ENCODE results near the gene GRIN3A.

DNA sequence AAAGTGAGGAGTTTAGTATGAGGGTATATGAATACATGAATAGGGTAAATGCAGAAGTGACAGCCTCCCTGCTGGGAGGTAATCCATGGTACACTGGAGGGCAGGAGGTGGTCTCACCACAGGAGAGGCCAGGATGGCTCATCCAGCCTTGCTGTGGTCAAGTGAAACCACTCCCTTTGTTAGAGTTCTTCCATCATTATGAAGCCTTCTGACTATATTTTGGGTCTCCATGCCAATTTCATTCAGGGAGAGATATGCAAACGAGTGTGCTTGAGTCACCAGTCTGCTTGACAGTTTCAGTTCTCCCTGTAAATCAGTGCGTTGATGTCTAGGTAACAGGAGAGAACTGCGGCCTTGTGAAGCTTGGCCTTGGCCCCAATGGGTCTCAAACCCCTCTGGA is 160.1 kb downstream of the GRIN3A start:
- TF ChIP-seq EP300 (IDR thresholded peaks at IDR 0.05; ENCODE audit: low read depth), result no peak
- no peak for TF ChIP-seq POLR2A (IDR thresholded peaks at IDR 0.05)

Data from transverse colon (tissue), 1 donor.